HepG2 (cell line): ENCODE data around the gene YIF1A. TPM values are rescaled to one million over a fixed set of nuclear protein-coding genes. Genes with fewer than 3 reads are reported as not detected.
A peak's percentile ranks its signal among the peaks of the same experiment; 100 is the strongest.

Experiments
- ATAC-seq: fragments of 200-7000 bp; cut with Tn5 transposase; 3 replicates; pipeline ENCODE4 v1.9.1; 2020; ENCODE audit warnings: mild to moderate bottlenecking, moderate library complexity
- BruUV-seq: library from RNA; stranded (reverse); fragments of 400-500 nt; replicated peaks from 2 replicates; lab custom pipeline; 2021; lab: Mats Ljungman, UMichigan
- CTCF ChIA-PET: fragments of 300-600 bp; formaldehyde crosslinking; extraction: SDS; loops from one replicate; lab custom pipeline; 2021; ENCODE audit warnings: low total read pairs, inconsistent platforms, low intra/inter-chr PET ratio; lab: Yijun Ruan, JAX
- POLR2A ChIA-PET: fragments of 350-600 bp; sonication (Branson Sonifier 250); formaldehyde crosslinking; loops from one replicate; lab custom pipeline; 2020; ENCODE audit warnings: antibody characterized with exemption, inconsistent platforms; lab: Yijun Ruan, JAX
- DNase-seq: peaks from one replicate; pipeline ENCODE4 v3.0.0-alpha.2; 2015; ENCODE audit warnings: low spot score
- FAIRE-seq: peaks from 3 replicates; lab custom pipeline; 2011; peaks lifted over from hg19 to GRCh38; lab: Jason Lieb, UNC
- H2AFZ ChIP-seq: one replicate; pipeline ENCODE4 v1.6.1; 2011; ENCODE audit warnings: low read length, inconsistent platforms
- H3K27ac ChIP-seq: fragments of 300-600 bp; 3 replicates; pipeline ENCODE4 v1.8.0; 2011; ENCODE audit warnings: mixed run types, mild to moderate bottlenecking, mixed read lengths, low read length, inconsistent platforms; ENCODE audit not compliant: insufficient read depth; ENCODE audit errors: extremely low read length
- H3K27me3 ChIP-seq, 2 experiments: fragments of 200-600 bp in 1 of 2; 2 replicates in 1 of 2; 3 replicates in 1 of 2; pipeline versions ENCODE4 v1.6.0 to v1.8.0; 2011; ENCODE audit warnings: low read length in 2 of 2, mild to moderate bottlenecking in 2 of 2, moderate library complexity in 2 of 2, inconsistent platforms in 1 of 2; ENCODE audit not compliant: insufficient read depth in 2 of 2, control insufficient read depth in 1 of 2
- H3K36me3 ChIP-seq, 2 experiments: fragments of 200-600 bp in 1 of 2; replicated peaks in 1 of 2; 2 replicates in 1 of 2; 3 replicates in 1 of 2; pipeline versions ENCODE4 v1.5.1 to v1.8.0; 2011; ENCODE audit warnings: low read length in 2 of 2, inconsistent platforms in 1 of 2; ENCODE audit not compliant: insufficient read depth in 2 of 2, control insufficient read depth in 1 of 2
- H3K4me1 ChIP-seq: 2 replicates; pipeline ENCODE4 v1.5.1; 2012; ENCODE audit warnings: low read length, inconsistent platforms; ENCODE audit not compliant: insufficient read depth
- H3K4me2 ChIP-seq: 2 replicates; pipeline ENCODE4 v1.6.0; 2011; ENCODE audit warnings: low read depth, low read length, inconsistent platforms
- H3K4me3 ChIP-seq, 3 experiments: fragments of 200-600 bp in 1 of 3; sonication (generic), shearing (Covaris generic) in 1 of 3; replicated peaks in 1 of 3; 2 replicates each; pipeline ENCODE4 v1.5.1; 2011 to 2016; ENCODE audit warnings: low read length in 3 of 3, inconsistent platforms in 2 of 3, low read depth in 2 of 3, mild to moderate bottlenecking in 2 of 3, control low read depth in 1 of 3, mixed read lengths in 1 of 3; ENCODE audit not compliant: insufficient read depth in 1 of 3
- H3K79me2 ChIP-seq: one replicate; pipeline ENCODE4 v1.6.1; 2011; ENCODE audit warnings: low read length, inconsistent platforms; ENCODE audit not compliant: insufficient read depth
- H3K9ac ChIP-seq: 2 replicates; pipeline ENCODE4 v1.6.0; 2011; ENCODE audit warnings: mild to moderate bottlenecking, low read depth, low read length, inconsistent platforms; ENCODE audit not compliant: insufficient read depth
- H3K9me3 ChIP-seq: 2 replicates; pipeline ENCODE4 v1.5.1; 2012; ENCODE audit warnings: mild to moderate bottlenecking, low read length
- H4K20me1 ChIP-seq: 2 replicates; pipeline ENCODE4 v1.6.0; 2011; ENCODE audit warnings: inconsistent platforms, mild to moderate bottlenecking, low read length, moderate library complexity; ENCODE audit not compliant: insufficient read depth
- BCL6 ChIP-seq: IDR thresholded peaks from 2 replicates; pipeline ENCODE4 v1.6.1; 2016; ENCODE audit warnings: missing genetic modification reagents, missing compliant biosample characterization
- CCDC6 ChIP-seq: sonication (generic); formaldehyde crosslinking; IDR thresholded peaks from 2 replicates; pipeline ENCODE4 v1.8.1; 2022; ENCODE audit warnings: mild to moderate bottlenecking, missing genetic modification reagents, moderate library complexity
- CREB1 ChIP-seq, 2 experiments: fragments of 450-650 bp in 1 of 2; IDR thresholded peaks; 2 replicates each; pipeline ENCODE4 v1.6.1; 2016 to 2017; ENCODE audit warnings: control low read depth in 1 of 2, mild to moderate bottlenecking in 1 of 2, missing compliant biosample characterization in 1 of 2, missing genetic modification characterization in 1 of 2
- MNT ChIP-seq: fragments of 450-650 bp; IDR thresholded peaks from 2 replicates; pipeline ENCODE4 v1.6.1; 2016
- MXD4 ChIP-seq: IDR thresholded peaks from 2 replicates; pipeline ENCODE4 v1.6.1; 2016; ENCODE audit warnings: mild to moderate bottlenecking, missing biosample characterization, missing genetic modification reagents
- PBX2 ChIP-seq: IDR thresholded peaks from 2 replicates; pipeline ENCODE4 v1.6.1; 2016; ENCODE audit warnings: control low read depth
- SMC3 ChIP-seq: IDR thresholded peaks from 2 replicates; pipeline ENCODE4 v1.6.1; 2011; ENCODE audit warnings: low read length, improper control_type of control experiment
- ZNF432 ChIP-seq: sonication (generic); formaldehyde crosslinking; IDR thresholded peaks from 2 replicates; pipeline ENCODE4 v1.5.0; 2020; ENCODE audit warnings: missing genetic modification reagents, mild to moderate bottlenecking, borderline replicate concordance
- ZNF687 ChIP-seq: sonication (generic); formaldehyde crosslinking; IDR thresholded peaks from 2 replicates; pipeline ENCODE4 v1.5.1; 2020; ENCODE audit warnings: mild to moderate bottlenecking, missing genetic modification reagents, moderate library complexity
- ZNF740 ChIP-seq: sonication (generic); formaldehyde crosslinking; IDR thresholded peaks from 2 replicates; pipeline ENCODE4 v1.4.0; 2020; ENCODE audit warnings: missing genetic modification reagents
- ZNF800 ChIP-seq: sonication (generic); formaldehyde crosslinking; IDR thresholded peaks from 2 replicates; pipeline ENCODE4 v1.4.0; 2020; ENCODE audit warnings: missing genetic modification reagents
- WGBS: methylation state at CpG from one replicate; pipeline ENCODE4 v1.1.6; 2017; ENCODE audit warnings: low lambda C conversion rate; 5-methylcytosine and 5-hydroxymethylcytosine counted together
- in situ Hi-C: cut with HindIII; loops from 2 replicates; pipeline ENCODE4 v1.10.0; 2017; ENCODE audit warnings: low pct_unique_long_range_greater_than_20kb; ENCODE audit not compliant: extremely low pct_ligation_motif_present
- intact Hi-C: fragments of 100-400 bp; cut with micrococcal nuclease; formaldehyde crosslinking; loops from one replicate; pipeline ENCODE4 v1.10.0; 2022; ENCODE audit not compliant: unreplicated experiment
- polyA plus RNA-seq, 8 experiments: library from polyadenylated mRNA; depleted of rRNA in 3 of 8; stranded (reverse) in 7 of 8; unstranded in 1 of 8; fragments of >200 nt; fragmentation: Illumina TruSeq in 4 of 8; extraction: Trizol in 4 of 8; gene quantifications; 2 replicates each; pipeline versions ENCODE4 v1.2.1 to v1.2.3, GENCODE V29; 2011 to 2016; ENCODE audit warnings: low read depth in 4 of 8, missing spikeins in 1 of 8, mixed read lengths in 1 of 8; ENCODE audit not compliant: insufficient read depth in 1 of 8
- total RNA-seq, 5 experiments: library from RNA; depleted of rRNA; stranded (reverse); fragments of >200 nt; fragmentation: Illumina TruSeq; extraction: Trizol; gene quantifications; 2 replicates each; pipeline ENCODE4 v1.2.3, GENCODE V29; 2016; ENCODE audit warnings: low read depth in 1 of 5

The YIF1A gene
- total and polyA plus RNA-seq, 2 of the 13 experiments (the other 11 are each of a cell fraction or from before 2014, with no cell fraction given), result 133 to 145 TPM

- no peak overlapping the region; the same call in 1 of the 2 replicates for H3K4me2 ChIP-seq
- 61% methylated on average over 5 of the region's 8 CpGs for WGBS
- H3K79me2 ChIP-seq, result no peaks in the 10 kb centered on the region
- intact Hi-C loops, result loop anchor here (5.0 kb wide), 1 partner anchor 543 kb away; the partner anchor contains the start of gene AP5B1
- no peak for ATAC-seq
- peaks cover 0 to 24% of the 10 kb centered on the region in 2 experiments; a peak in 3 of 5 replicates for H3K27me3 ChIP-seq
- no peaks in the 10 kb centered on the region for H3K9me3 ChIP-seq
- no peak overlapping the region for H2AFZ ChIP-seq
- no peak overlapping the region for H3K9ac ChIP-seq
- no TSS peak for BruUV-seq
- POLR2A ChIA-PET, result interaction anchor here (1.1 to 1.8 kb wide), 2 partner anchors 10 to 13 kb away, joined by 3 to 5 read pairs; no protein-coding TSS in a partner anchor
- TF ChIP-seq BCL6 (CRISPR knock-in tag) (no peak), CCDC6 (CRISPR knock-in tag) (no peak), ZNF740 (CRISPR knock-in tag) (no peak), ZNF432 (no peak), ZNF800 (CRISPR knock-in tag) (no peak), MXD4 (no peak), MNT (peak; percentile 87), ZNF687 (CRISPR knock-in tag) (0 out of 2 replicates have a peak, but pooled peaks have one; percentile 5), PBX2 (CRISPR knock-in tag) (no peak), SMC3 (no peak), CREB1 (IDR thresholded peaks at IDR 0.05) (no peak), CREB1 (CRISPR knock-in tag; IDR thresholded peaks at IDR 0.05) (no peak)
- TF ChIP-seq, all 625 proteins: peak for 2
- Histone ChIP-seq H3K4me3 (no peak overlapping the region), H3K4me1 (peaks cover 69% of the 10 kb centered on the region), H3K36me3 (no peaks in the 10 kb centered on the region), H3K27ac (no peak overlapping the region), H4K20me1 (no peaks in the 10 kb centered on the region)
- FAIRE-seq (no peak), DNase-seq (no peak)
- in situ Hi-C loops, result loop anchor here (5.0 kb wide), 1 partner anchor 33 kb away; the partner anchor contains the start of gene TMEM151A
- CTCF ChIA-PET, result interaction anchor here (1.8 kb wide), 1 partner anchor 13 kb away, joined by 4 read pairs; no protein-coding TSS in a partner anchor
These were observed 36.3 kb upstream of the YIF1A start for GRCh38 chr11:66325263-66325671.
